GM21619 (cell line): ENCODE measurements around the gene MLC1.
A peak's percentile ranks its signal among the peaks of the same experiment; 100 is the strongest.

Source experiments
- ATAC-seq: cut with Tn5 transposase; IDR thresholded peaks from one replicate; pipeline ENCODE4 v1.9.1; 2021; ENCODE audit not compliant: unreplicated experiment

The MLC1 gene

DNA sequence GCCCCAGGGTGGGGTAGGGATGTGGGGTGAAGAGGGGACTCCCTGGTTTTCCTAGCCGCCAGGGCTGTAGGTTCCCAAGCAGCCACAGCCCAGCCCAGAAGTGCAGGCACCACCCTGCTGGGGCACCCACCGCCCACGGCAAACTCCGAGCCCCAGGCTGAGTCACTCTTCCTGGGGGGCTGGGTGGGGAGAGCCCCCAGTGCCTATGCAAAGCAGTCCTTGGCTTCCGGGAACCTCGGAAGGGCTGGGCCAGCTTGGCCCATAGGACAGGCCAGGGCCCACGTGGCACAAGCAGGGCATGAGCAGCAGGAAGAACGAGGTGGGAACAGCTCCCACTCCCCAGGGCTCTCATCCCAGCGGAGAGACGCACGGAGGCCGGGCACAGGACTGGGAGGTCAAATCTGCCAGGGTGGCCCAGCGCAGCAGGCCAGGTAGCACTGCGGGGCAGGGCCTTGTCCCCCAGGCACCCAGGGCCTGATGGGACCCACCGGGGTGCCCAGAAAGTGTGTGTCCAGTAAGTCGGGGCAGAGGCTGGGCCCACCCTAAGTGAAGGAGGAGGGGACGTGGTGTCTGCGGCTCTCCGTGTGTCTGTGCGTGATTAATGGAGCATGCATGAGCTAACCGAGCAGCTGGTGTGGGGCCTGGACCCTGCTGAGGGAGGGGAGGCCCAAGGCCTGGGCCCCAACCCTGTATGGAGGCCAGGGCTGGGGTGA, 68.1 kb downstream of the MLC1 start:
- ATAC-seq = peak; percentile 52

DNA sequence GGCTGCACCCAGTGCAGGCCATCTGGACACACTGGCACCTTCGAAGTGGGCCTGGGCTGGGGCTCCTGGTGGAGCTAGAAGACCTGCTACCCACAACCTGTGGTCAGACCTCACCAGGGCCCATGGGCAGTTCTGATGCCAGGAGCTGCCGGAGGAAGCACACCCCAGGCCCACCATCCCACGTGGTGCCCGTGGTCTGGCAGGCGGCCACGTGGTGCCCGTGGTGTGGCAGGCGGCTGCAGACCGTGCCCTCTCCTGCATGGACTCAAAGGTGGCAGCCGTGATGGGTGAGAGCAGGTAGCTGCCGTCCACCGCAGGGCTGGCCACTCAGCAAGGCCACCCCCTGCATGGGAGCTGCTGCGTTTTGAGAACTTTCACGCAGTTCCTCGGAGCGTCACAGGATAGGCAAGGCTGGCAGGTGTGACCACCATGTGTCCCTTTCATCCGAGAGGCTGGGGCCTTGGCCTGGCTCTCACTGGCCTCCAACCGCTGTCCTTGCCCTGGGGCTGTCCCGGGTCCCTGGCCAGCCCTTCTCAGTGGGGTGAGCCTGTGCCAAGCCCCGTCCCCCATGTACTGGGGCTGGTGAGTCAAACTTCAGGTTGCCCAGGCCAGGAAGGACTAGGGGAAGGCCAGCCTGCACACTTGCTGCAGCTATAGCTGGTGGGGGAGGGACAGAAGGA, 68.8 kb downstream of the MLC1 start:
- ATAC-seq = no peak

DNA sequence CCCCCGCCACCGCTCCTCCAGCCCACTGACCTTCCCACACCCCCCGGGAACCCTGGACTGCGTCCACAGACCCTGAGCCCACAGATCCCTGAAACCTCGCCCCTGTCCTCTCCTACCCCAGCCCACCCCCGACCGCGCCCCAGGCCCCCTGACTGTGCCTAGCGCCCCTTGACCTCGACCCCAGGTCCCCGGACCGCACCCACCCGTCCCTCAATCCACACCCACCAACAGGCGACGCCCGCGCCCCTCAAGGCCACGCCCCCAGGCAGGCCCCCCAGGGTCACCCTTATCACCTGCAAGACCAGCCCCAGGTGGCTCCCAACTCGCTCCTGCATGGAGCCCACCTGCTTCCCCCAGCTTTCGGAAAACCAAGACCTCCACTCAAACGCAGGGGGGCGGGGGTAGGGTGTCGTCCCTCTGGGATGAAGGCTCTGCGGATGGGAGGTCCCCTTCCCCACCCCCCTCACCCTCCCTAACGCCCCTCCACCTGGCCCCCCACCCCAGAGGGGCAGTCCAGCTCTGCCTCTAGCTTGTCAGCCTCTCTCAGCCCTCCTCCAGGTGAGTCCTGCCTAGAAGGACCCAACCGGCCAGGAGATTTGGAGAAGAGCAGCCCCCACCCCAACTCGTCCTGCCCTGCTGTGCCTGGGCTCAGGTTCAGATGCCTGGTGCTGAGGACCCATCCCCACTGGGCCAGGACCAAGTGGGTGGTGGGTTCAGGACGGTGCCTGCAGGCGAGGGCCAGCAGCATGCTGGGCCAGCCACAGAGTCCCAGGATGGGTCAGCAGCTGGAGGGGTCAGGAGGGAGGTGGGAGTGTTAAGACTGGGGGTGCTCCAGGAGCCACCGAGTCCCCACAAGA, 69.5 kb downstream of the MLC1 start:
- no peak for ATAC-seq

DNA sequence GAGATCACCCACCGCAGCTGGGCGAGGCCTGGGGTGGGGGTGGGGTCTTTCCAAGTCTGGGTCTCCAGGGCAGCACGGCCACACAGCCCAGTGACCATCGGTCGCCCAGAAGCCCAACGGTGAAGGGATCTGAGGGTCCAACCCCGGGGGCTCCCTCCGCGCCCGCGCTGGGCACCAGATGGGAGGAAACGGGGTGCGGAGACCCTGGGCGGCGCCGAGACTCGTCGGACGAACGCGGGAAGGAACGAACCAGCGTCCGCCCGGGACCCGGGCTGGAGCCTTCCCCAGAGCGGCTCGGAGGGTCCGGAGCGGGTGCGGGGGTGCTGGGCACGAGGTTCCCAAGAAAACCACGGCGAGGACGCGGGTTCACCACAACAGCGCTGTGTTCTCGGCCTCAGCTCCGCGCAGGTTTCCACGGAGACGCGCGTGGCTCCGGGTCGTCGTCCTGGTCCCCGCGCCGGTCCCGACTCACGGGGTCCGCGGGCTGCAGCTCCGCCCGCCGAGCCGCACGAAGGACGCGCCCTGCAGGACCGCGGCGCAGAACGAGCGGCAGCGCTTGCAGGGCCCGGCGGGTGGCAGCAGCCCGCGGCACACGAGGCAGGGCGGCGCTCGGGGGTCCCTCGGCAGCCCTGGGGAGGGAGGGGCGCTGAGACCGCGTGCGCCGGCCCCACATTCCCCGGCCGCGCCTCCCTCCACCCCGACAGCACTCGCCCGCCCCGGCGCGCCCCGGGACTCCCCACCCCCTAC, 70.4 kb downstream of the MLC1 start:
- ATAC-seq = no peak

DNA sequence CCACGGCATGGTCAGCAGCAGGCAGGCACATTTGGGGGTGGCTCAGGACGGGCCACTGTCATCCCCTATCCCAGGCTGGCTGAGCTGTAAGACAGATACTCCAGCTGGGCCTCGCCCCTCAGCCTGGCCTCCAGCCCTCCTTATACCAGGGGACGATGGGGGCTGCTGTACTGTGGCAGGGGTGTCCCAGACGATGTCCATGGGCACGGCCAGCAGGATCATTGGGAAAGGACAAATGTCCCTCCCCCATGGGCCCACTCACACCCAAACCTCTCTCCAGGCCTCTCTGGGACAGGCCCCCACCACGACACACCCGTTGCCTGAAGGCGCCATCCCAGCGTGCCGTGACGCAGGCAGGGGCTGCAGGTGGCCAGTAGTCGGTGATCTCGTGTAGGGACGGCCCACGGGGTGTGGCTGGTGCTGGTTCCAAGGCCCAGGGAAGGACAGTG, 71.1 kb downstream of the MLC1 start:
- no peak for ATAC-seq

DNA sequence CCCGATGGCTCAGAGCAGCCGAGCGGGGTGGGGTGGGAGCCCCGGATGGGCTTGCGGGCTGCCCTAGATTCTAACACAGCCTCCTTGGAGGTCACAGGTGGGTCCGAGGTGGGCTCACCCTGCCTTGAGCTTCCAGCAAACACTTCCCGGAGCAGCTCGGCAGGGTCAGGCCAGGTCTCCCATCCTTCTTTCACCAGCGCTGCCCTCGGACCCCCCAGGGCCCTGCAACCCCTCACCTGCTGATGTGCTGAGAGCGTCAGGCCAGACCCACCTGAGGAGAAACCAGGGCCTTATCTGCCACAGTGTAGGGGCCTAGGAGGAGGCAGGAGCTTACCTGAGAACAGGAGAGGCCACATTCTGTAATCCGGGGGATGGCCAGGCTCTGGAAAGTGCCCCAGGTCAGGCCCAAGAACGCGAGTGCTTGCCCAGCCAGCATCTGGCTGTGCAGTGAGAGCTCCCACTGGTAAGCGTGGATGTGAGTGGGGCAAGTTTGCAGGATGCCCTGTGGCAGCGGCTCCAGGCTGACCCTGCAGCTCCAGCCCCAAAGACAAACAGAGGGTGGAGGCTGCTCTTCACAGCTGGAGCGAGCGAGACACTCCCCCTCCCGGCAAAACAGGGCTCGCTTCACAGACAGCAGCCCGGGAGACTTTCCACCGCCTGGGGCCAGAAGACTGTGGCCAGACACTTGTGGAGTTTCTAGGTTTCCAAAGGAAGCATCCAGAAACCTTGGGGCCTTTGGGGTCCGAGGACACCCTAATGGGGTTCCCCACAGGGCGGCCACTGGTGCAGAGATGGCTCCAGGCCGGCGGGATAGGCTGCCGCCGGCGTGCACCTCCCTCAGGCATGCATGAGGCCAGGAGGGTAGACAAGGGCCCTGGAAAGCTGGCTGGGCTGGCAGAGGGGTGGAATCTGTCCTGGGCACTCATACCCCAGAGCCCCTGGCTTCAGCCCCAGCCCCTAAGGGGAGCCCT, 72.7 kb downstream of the MLC1 start, which contains the start of gene IL17REL:
Gene IL17REL (minus strand): TSS at position 555 of the 971 bp plus-strand sequence. CDS start 119 bp downstream, at position 436.
- no peak for ATAC-seq

DNA sequence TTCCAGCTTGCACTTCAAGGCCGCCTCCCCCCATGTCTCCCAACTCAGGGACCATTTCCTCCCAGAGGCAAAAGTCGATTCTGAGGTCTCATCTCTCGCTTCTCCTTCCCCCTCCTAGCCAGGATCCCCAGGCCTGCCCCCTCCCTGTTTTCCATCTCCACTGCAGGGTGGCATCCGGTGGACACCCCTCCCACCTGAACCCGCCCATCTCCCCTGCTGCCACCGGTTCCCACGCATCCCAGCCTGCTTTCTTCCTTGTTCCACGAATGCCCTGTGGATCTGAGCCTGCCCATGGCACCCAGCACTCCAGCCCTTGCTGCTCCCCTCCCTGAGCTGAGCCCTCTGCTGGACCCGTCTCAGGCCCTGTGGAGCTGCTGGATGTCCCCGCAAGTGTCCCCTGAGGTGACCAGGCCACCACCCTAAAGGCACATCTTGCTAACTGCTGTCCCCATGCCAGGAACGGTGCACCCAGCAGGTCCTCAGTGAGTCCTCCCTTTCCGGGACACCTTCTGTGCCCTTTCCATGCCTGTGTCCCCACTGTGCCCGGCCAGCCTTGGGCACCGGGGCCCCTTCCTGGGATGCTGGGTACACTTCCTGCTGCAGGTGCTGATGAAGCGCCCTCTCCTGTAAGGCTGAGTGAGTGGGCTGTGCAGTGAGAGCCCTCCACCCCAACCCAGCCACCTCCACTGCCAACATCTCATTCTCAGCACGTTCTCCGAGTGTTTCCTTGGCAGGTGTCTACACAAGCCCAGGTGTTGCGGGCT, 73.6 kb downstream of the MLC1 start:
- ATAC-seq = no peak

DNA sequence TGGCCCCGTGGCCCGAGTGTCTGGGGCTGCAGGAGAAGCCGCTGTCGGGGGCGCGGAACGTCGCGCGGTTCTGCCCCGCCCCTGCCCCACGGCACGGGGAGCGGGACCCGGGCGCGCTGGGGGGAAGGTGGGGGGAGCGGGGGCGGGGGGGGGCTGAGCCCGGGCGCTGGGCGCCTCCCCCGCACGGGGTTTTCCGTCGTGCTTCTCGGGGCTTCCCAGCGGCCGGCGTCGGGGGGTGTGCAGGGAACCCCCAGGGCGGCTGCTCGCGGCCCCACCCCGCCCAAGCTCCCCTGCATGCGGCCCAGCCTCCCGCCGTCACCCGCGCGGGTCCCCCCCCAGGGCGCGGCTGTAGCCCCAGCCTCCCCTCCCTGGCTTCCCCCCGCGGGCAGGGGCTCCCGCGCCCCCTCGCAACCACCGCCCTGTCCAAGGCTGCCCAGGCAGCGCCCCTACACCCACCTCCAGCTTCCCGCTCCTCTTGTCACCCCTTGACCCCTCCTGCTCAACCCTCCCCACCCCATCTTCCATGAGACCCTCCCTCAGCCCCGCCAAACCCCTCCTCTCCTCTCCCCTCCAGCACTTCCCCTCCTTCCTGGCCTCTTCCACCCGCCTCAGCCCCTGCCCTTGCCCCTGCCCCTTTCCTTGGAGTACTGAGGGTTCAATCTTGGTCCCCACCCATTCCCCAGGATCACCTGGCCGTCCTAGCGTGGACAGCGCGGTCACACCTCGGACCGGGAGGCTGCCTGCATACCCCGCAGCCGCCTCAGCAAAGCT, 74.4 kb downstream of the MLC1 start:
- ATAC-seq = no peak

DNA sequence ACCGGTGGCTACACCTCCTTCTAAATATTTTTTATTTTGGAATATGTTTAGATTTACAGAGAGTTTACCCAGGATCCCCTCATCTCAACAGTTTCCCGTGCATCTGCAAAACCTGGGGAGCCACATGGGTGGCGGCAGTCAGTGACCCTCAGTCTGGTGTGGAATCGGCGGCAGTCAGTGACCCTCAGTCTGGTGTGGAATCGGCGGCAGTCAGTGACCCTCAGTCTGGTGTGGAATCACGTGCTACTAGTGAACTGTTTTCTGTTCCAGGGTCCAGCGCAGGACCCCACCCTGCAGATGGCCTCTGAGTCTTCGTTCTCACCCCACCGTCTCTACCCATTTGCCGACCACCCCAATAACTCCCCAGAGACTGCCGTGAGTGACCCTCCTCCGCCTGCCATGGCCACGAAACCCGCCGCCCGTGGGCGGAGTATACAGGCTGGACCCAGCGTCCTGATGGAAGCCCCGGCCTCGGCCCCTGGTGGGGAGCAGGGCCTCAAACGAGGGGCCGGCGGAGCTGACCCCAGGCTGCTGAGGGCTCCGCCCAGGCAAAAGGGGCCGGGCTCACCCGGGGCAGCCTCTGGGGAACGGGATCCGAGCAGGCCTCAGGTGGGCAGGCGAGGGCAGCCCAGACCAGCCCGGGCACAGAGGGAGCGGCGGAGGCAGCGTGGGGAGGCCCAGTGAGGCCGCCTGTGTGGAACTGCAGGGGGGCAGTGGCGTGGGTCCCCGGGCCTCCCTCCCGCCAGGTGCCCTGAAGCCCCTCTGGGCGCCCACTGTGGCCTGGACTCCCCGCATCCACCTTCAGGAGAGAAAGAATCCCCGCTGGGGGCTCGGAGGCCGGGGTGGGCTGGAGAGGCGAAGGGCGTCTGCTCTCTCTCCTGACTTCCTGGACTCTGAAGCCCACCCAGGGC, 75.2 kb downstream of the MLC1 start:
- no peak for ATAC-seq
